ENCODE data around the gene TRAF7.

Gene TRAF7

GRCh38 chr16:2167068-2167638 is 11.6 kb downstream of the TRAF7 start:
- no peak overlapping the region for H3K4me2 ChIP-seq (ENCODE audit: low read length)
- no peaks in the 10 kb centered on the region for H3K9me3 ChIP-seq (ENCODE audit: low read length)
- no peak overlapping the region for H3K9ac ChIP-seq (ENCODE audit: low read length)

GRCh38 chr16:2170080-2170479 is 14.5 kb downstream of the TRAF7 start:
- Histone ChIP-seq H3K4me2 (ENCODE audit: low read length) (no peak overlapping the region), H3K27ac (ENCODE audit: low read depth, low read length, poor library complexity, severe bottlenecking) (no peak overlapping the region), H3K9me2 (ENCODE audit: low read depth, low read length) (no peaks in the 10 kb centered on the region), H3K4me3 (ENCODE audit: low read depth, low read length, poor library complexity, severe bottlenecking) (no peak overlapping the region), H3K4me1 (ENCODE audit: insufficient read depth, low read length, severe bottlenecking) (no peaks in the 10 kb centered on the region), H3F3A (ENCODE audit: insufficient read depth, low read length) (no peaks in the 10 kb centered on the region), H2AFZ (ENCODE audit: low read length) (no peak overlapping the region), H3K9ac (ENCODE audit: low read length) (no peak overlapping the region), H3K27me3 (ENCODE audit: insufficient read depth, low read length) (no peaks in the 10 kb centered on the region), H3K36me3 (ENCODE audit: insufficient read depth, low read length) (peaks cover 50% of the 10 kb centered on the region), H3K9me3 (ENCODE audit: low read length) (no peaks in the 10 kb centered on the region), H4K20me1 (ENCODE audit: insufficient read depth, low read length) (no peaks in the 10 kb centered on the region), H3K79me2 (ENCODE audit: insufficient read depth, low read length) (no peaks in the 10 kb centered on the region)
- TF ChIP-seq EZH2 (IDR thresholded peaks at IDR 0.05; ENCODE audit: borderline replicate concordance, low read length) (no peak), CTCF (IDR thresholded peaks at IDR 0.05; ENCODE audit: low read length) (no peak)

More at GRCh38 chr16:2167068-2167638, 11.6 kb downstream of the TRAF7 start:
- H2AFZ ChIP-seq (ENCODE audit: low read length) = no peak overlapping the region
- H3K4me3 ChIP-seq (ENCODE audit: low read depth, low read length, poor library complexity, severe bottlenecking) = no peak overlapping the region
- H3K27ac ChIP-seq (ENCODE audit: low read depth, low read length, poor library complexity, severe bottlenecking) = no peak overlapping the region
- no peaks in the 10 kb centered on the region for H3K4me1 ChIP-seq (ENCODE audit: insufficient read depth, low read length, severe bottlenecking)
- no peaks in the 10 kb centered on the region for H3K27me3 ChIP-seq (ENCODE audit: insufficient read depth, low read length)
- H4K20me1 ChIP-seq (ENCODE audit: insufficient read depth, low read length) = no peaks in the 10 kb centered on the region
- H3F3A ChIP-seq (ENCODE audit: insufficient read depth, low read length) = no peaks in the 10 kb centered on the region
- no peak for TF ChIP-seq CTCF (IDR thresholded peaks at IDR 0.05; ENCODE audit: low read length)
- no peak for TF ChIP-seq EZH2 (IDR thresholded peaks at IDR 0.05; ENCODE audit: borderline replicate concordance, low read length)
- H3K36me3 ChIP-seq (ENCODE audit: insufficient read depth, low read length) = peaks cover 37% of the 10 kb centered on the region
- H3K9me2 ChIP-seq (ENCODE audit: low read depth, low read length) = no peaks in the 10 kb centered on the region
- H3K79me2 ChIP-seq (ENCODE audit: insufficient read depth, low read length) = no peaks in the 10 kb centered on the region

- TF ChIP-seq EZH2 (IDR thresholded peaks at IDR 0.05; ENCODE audit: borderline replicate concordance, low read length) (no peak), CTCF (IDR thresholded peaks at IDR 0.05; ENCODE audit: low read length) (no peak)
- H3K27me3 ChIP-seq (ENCODE audit: insufficient read depth, low read length) = no peaks in the 10 kb centered on the region
- H3K36me3 ChIP-seq (ENCODE audit: insufficient read depth, low read length) = peaks cover 54% of the 10 kb centered on the region
- H3K9ac ChIP-seq (ENCODE audit: low read length) = no peak overlapping the region
- H3F3A ChIP-seq (ENCODE audit: insufficient read depth, low read length) = no peaks in the 10 kb centered on the region
- no peak overlapping the region for H2AFZ ChIP-seq (ENCODE audit: low read length)
- H3K9me3 ChIP-seq (ENCODE audit: low read length) = no peaks in the 10 kb centered on the region
- no peak overlapping the region for H3K27ac ChIP-seq (ENCODE audit: low read depth, low read length, poor library complexity, severe bottlenecking)
- no peak overlapping the region for H3K4me2 ChIP-seq (ENCODE audit: low read length)
- no peaks in the 10 kb centered on the region for H4K20me1 ChIP-seq (ENCODE audit: insufficient read depth, low read length)
- no peaks in the 10 kb centered on the region for H3K4me1 ChIP-seq (ENCODE audit: insufficient read depth, low read length, severe bottlenecking)
- H3K9me2 ChIP-seq (ENCODE audit: low read depth, low read length) = no peaks in the 10 kb centered on the region
- H3K79me2 ChIP-seq (ENCODE audit: insufficient read depth, low read length) = no peaks in the 10 kb centered on the region
- no peak overlapping the region for H3K4me3 ChIP-seq (ENCODE audit: low read depth, low read length, poor library complexity, severe bottlenecking)
Measured at GRCh38 chr16:2170587-2171435, 15.2 kb downstream of the TRAF7 start.
